Caki2 (cell line): ENCODE measurements around the gene TMEM273. TPM values are rescaled to one million over a fixed set of nuclear protein-coding genes. Genes with fewer than 3 reads are reported as not detected.
A peak's percentile ranks its signal among the peaks of the same experiment; 100 is the strongest.
"Not testable (repeated sequence)": the region's sequence is repeated elsewhere in the genome, so short reads cannot be mapped to it uniquely, and the experiment has no call there.

Experiments
- DNase-seq: peaks from one replicate; pipeline ENCODE4 v3.0.0-alpha.2; 2015; ENCODE audit warnings: low read depth
- in situ Hi-C: cut with HindIII; loops from 2 replicates; pipeline ENCODE4 v1.10.0; 2016; ENCODE audit warnings: low sequenced_read_pairs, low pct_unique_long_range_greater_than_20kb, mixed read lengths
- total RNA-seq: library from RNA; depleted of rRNA; stranded (reverse); fragments of >200 nt; shearing (Covaris generic); gene quantifications from 2 replicates; pipeline ENCODE4 v1.2.3, GENCODE V29; 2014; ENCODE audit warnings: low replicate concordance

Gene TMEM273
- total RNA-seq, 1 experiment from 2014 or later = 2.8 TPM

DNA sequence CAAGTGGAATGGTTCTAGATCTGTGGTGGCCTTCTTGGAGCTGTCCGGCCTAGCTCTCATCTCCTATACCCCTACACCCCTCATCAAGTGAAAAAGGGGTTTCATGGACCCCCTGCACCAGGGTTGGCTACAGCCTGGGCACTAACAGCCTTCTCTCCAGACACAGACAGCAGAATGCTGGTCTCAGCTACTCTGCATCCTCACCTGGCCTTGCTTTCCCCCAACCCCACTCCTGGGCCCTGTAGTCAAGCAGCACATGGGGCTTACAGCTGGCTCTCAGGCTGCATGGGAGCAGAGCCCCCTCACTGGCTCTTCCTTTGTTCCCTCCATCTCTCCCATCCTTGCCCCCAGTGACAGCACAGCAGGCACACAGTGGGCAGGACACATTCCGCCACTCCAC lies 20.8 kb upstream of the TMEM273 start:
- in situ Hi-C loops = no loop called here
- DNase-seq = no peak

DNA sequence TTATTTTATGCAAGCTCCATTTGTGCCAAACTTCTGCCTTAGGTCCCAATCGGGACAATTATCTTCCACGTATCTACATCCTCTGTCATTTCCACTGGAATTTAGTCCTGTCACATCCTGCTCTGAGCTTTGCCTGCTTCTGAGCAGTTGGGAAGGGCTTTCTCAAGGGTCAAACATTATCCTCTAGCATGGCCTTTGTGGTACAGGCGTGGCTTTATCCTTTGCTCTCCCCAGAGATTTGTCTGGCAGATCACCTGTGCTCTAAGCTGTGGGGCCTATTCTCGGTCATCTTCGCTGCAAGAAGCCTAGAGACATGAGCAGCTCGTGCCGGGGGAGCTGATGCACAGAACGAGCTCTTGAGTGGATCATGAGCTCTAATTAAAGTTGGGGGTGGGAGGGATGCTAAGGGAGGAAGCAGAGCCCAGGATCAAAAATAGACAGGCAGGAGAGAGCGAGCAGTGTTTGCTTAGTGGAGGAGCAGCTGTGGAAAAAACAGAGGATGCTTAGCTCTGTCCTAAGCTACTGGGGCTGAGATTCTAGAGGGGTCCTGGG lies 19.8 kb upstream of the TMEM273 start:
- no peak for DNase-seq
- in situ Hi-C loops = no loop called here

DNA sequence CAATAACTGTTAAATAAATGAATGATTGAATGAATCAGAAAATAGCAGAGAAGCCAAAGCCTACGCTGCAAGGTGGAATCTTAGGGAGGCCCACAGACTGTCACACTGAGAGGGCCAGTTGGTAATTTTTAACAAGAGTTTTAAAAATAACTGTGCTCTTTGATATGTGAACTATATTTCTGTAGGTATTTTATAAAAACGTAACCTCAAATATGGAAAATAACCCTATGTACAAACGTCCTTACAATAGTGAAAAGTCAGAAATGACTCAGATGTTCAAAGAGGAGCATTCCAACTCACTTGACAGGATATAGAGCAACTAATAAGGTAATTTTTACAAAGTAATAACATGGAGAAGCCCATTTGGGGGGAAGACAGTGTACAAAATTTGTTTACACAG lies 18.9 kb upstream of the TMEM273 start:
- in situ Hi-C loops = no loop called here
- DNase-seq = no peak

DNA sequence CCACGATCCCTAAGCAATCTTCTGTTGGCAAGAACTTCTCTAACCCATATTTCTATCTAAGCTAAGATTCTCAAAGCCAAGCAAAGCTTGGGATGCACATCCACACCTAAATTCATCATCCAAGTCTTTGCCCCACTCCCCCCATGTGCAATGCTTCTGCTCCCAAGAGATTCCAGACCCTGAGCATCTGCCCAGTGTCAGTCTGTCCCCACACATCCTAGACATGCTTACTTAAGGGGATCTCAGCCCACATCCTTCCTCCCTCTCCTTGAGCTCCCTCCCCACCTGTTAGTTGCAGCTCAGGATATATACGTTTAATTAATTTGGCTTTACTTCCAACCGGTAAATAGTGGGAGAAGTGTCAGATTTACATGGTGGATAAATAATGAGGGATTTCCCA lies 17.0 kb upstream of the TMEM273 start:
- in situ Hi-C loops = no loop called here
- DNase-seq = no peak

DNA sequence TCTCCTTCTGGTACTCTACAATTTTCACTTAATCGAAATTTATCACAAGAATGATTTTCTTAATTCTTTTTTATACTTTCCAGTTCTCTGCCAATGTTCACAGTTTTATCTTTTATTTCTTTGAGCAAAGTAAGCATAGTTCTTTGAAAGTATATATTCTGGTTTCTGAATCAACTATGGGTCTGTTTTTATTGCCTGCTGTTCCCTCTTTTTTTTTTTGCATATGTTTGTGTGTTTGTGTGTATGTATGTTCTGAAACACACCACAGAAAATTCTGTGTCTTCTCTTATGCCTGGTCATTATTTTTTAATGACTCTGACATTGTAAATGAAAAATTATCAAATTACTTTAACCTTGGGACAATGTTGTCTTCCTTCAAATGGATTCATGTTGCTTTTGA lies 15.9 kb upstream of the TMEM273 start:
- DNase-seq = no peak
- in situ Hi-C loops = no loop called here

DNA sequence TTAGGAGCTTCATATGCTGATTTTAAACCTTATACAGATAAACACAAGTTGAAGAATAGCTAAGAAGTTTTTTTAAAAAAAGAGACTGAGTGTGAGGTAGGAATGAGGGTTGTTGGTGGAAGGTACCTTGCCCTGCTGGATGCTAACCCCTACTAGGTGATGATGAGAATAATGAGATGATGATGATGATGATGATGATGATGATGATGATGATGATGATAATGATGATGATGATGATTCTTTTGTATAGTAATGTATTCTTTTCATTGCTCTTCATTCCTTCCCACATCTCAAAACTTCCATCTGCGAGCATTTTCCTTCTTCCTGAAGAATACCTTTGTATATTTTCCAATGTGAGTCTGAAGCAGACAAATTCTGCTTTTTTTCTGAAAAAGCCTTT lies 14.1 kb upstream of the TMEM273 start:
- in situ Hi-C loops = no loop called here
- no peak for DNase-seq

DNA sequence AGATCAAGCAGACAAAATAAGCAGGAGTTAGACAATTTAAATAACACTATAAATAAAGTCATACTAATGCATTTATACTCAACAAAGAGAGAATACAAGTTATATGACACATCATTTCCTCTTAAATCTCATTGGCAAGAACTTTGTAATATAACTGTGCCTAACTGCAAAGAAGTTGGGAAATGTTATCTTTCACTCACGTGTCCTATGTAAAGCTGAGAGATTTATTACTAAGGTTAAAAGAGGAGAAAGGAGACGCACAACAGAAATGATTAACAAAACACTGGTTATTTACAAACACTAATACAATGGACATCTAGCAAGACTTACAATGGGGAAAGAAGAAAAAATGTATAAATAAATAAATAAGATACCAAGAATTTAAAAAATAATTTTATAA lies 12.7 kb upstream of the TMEM273 start:
- no peak for DNase-seq
- in situ Hi-C loops = no loop called here

DNA sequence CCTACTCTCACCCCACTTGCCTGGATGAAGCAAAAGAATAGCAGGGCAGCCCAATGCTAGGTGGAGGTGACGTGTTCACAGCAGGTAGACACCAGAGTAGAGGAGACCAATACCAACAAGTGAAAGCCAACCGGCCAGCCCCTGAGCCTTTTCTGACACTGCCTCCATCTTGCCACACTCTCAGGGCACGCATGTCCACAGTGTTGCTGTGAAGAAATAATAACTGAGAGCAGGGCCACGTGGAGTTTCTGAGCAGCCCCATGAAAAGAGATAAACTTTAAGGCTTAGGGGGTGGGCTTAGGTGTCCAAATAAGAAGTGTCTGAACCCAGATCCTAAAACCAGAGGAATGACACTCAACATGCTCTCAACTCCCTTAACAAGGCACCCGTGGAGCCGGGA lies 9.0 kb upstream of the TMEM273 start:
- in situ Hi-C loops = no loop called here
- DNase-seq = no peak

DNA sequence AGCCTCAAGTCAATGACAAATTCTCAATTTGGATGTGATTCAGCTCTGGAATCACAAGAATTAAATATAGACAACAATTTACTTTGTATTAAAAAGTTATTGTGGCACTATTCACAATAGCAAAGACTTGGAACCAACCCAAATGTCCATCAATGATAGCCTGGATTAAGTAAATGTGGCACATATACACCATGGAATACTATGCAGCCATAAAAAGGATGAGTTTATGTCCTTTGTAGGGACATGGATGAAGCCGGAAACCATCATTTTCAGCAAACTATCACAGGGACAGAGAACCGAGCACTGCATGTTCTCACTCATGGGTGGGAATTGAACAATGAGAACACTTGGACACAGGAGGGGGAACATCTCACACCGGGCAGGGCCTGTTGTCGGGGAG lies 7.7 kb upstream of the TMEM273 start:
- DNase-seq, in situ Hi-C loops: not testable (repeated sequence)

DNA sequence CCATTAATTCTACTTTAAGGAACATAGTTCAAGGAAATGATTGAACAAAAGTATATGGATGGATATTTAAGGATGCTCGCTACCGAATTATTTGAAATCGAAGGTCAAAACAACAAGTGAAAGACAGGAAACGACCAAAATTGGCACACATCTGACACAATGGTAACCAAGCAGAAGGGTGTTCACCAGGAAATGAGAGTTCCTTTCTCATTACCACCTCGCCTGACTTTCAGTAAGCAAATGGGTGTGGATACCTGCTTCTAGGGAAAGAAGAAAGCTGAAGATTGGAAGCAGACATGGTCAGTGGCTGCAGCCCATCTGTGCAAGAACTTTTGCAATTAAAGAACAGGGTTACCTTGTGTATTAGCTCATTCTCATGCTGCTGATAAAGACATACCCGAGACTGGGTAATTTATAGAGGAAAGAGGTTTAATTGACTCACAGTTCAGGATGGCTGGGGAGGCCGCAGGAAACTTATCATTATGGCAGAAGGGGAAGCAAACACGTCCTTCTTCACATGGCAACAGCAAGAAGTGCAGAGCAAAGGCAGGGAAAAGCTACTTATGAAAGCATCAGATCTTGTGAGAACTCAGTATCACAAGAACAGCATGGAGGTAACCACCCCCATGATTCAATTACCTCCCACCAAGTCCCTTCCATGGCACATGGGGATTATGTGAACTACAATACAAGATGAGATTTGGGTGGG lies 6.2 kb upstream of the TMEM273 start:
- no peak for DNase-seq
- in situ Hi-C loops = no loop called here

DNA sequence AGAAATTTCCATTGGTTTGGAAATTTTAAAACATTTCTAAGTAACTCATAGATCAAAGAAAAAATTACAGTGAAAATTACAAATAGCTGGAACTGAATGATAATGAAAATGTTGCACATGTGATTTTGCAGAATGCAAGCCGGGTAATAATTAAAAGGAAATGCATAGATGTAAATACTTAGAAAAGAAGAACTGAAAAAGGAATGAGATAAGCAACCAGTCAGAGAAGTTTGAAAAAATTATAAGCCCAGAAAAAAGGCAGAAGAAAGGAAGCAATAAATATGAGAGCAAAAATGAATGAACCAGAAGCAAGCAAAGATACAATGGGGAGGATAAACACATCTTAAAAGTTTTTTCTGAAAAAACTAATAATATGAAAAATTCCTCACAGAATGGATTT lies 3.2 kb upstream of the TMEM273 start:
- in situ Hi-C loops = no loop called here
- no peak for DNase-seq

DNA sequence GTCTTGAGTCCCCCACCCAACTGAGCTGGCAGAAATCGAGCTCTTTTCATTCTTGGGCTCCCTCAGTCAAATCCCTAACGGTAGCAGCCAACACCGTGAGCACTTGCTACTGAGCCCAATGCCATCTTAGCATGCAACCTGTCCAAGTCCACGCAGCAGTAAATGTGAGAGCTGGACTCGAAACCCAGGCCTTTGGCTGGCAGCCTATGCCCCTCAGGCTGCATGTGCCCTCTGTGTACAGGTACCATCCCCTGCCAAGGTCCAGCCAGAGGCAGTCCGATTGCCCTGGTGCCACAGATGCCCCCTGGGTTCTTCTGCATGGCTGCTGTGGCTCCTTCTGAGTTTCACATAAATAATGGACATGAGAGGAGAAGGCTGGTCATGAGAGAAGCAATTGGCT lies 1.2 kb upstream of the TMEM273 start:
- no peak for DNase-seq
- in situ Hi-C loops = no loop called here

DNA sequence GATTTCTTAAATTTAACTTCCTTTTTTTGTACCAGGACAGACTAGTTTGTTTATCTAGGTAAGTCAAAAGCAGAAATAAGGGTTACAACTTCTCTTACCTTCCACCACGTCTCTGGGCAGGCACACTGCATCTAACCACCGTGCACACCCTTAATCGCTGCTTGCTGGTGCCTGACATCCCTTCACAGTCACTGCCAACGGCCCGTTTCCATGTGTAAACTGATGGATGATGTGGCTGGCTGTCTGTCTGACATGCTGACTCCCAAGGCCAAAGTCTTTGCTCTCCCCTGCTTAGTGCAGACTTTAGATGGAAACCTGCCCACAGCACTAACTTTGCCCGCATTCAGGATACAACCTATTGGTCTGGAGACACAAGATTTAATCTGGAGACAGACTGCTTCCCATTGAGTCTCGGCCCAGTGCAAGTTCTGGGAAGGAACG lies 1.1 kb downstream of the TMEM273 start:
- in situ Hi-C loops = no loop called here
- DNase-seq = peak; percentile 33

DNA sequence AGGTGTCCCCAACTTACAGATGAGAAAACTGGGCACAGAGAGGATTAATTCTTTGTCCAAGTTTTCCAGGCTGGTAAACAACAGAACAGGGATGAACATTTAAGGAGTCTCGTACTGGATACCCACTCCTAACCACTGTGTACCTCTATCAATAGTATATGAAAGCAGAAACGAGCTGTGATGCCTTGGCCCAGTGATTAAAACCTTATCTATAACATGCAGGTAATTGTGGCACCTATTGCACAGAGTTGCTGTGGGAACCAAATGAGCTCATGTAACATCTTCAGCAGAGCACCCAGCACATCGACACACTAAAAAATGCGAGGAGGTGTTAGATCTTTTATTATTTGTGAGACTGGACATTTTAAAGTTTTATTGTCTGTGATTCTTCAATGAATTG lies 1.6 kb downstream of the TMEM273 start:
- in situ Hi-C loops = no loop called here
- DNase-seq = no peak

DNA sequence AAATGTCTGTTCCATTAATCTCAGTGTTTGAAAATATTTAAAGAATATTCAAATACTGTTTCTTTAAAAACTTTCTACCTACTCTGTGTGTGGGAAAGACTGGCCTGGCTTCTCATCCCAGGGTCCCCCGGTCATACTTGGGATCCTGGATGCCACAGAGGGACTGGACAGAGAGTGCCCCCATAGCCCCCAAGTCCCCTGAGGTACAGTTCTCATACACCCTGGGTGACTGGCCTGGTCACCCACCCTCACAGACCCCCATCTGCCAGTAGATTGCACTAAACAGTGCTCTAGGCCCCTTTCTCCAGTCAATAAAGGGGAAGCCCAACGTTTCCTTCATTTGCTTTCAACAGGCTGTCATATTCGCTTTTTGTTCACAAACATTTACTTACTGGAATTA lies 3.0 kb downstream of the TMEM273 start:
- in situ Hi-C loops = no loop called here
- no peak for DNase-seq

DNA sequence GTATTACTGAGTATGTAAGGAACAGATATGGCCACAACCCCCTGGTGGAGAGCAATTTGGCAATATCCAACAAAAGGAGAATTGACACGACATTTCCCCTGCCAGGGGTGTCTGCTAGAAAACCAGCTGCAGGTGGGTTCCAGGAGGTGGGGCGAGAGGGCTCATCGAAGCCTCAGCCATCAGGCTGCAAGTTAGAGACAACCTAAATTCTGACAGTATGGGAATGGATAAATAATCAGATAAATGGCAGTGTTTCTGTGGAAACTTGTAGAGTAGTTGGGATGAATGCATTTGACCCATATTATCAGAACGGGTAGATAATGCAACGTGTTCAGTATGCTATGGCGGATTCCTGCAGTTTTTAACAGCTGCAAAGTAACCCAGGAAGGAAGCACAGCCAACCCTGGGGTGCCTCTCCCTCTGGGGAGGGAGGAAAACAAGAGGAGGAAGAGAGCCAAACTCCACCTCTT lies 3.5 kb downstream of the TMEM273 start:
- DNase-seq = no peak
- in situ Hi-C loops = no loop called here

DNA sequence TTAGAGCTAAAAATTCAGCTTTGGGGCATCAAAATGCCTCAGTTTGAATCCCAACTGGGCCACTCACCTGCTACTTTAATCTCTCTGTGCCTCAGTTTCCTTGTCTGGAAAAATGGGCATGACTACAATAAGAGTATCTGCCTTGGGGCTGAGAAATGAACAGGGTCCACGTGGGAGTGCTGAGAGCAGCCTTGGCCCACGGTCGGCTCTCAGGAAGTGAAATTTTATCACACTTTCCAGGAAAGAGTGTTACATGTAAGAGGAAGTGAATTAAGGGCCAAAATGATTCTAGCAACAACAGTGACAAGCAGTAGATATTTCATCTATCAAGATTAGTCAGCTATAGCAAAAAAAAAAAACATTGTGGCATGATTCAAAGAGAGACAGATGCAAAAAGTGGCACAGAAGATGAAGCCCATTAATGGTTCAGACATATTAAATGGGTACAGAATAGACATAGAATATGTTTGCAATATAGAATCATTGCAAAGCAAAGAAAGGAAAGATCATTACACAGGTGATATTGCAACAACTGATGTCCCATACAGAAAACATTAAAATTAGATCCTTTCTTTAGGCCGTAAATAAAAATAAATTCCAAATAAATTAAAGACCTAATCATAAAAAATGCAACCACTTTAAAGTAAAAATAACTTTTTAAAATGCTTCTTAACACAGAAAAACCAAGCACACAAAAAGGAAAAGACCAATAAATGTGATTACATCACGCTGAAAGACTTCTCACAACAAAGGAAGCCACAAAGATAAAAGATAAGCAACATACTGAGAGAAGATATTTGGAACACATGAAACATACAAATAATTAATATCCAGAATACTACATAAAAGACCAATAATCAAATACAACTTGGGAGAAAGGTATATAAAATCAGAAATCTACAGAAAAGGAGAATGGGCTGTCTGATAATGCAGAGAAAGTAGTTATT lies 4.3 kb downstream of the TMEM273 start:
- no peak for DNase-seq
- in situ Hi-C loops = no loop called here

DNA sequence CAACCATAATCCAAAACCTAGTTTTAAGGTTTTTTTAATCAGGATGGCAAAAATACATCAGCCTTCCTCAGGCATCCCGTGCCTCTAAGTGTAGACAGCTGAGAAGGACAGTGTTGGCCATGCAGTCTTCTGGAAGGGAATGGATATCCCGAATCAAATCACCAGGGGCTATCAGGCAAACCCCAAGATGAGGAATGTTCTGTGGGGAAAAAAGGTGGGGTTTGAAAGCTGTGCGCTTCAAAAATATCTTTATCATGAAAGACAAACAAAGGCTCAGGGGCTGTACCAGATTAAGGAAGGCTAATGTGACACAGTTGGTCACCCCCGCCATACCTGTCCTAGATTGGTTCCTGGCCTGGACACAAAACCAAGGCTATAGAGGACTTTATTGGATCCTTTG lies 5.4 kb downstream of the TMEM273 start:
- in situ Hi-C loops = no loop called here

DNA sequence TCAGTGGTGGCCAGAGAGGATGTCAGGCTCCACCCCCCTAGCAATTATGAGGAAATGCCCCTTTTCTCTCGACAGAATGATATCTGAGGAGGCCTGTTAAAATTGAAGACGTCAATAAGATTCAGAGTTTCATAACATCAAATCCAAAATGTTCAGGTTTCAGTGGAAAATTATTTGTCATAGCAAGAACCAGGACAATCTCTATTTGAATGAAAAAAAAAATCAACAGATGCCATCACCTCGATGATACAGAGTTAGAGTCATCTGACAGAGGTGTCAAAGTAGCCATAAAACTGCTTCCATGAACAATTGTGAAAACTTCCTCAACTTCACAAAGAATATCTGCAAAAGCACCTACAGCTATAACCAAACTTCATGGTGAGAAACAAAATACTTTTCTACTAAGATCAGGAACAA lies 7.7 kb downstream of the TMEM273 start:
- DNase-seq = no peak
- in situ Hi-C loops = no loop called here

More for the DNA sequence above, 5.4 kb downstream of the TMEM273 start:
- DNase-seq = no peak
